GM19452 (cell line): ENCODE measurements around the gene MPP4.
"Not testable (repeated sequence)": the region's sequence is repeated elsewhere in the genome, so short reads cannot be mapped to it uniquely, and the experiment has no call there.

ENCODE experiments used
- ATAC-seq: cut with Tn5 transposase; IDR thresholded peaks from one replicate; pipeline ENCODE4 v1.9.1; 2021; ENCODE audit not compliant: unreplicated experiment

Gene MPP4

DNA sequence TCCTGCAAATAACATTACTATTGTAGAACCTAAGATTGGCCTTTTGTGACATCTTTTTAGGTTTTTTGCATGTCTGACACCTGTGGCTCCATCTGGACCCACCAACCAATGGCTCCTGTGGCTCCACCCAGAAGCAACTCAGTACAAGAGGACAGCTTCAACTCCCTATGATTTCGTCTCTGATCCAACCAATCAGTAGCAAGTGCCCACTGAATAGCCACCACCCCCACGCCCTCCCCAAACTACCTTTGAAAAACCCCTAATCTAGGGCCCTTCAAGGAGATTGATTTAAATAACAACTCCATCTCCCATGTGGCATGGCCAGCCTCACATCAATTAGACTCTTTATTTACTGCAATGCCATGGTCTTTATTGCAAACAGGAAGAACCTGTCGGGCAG, 23.6 kb downstream of the MPP4 start:
- ATAC-seq: no peak

DNA sequence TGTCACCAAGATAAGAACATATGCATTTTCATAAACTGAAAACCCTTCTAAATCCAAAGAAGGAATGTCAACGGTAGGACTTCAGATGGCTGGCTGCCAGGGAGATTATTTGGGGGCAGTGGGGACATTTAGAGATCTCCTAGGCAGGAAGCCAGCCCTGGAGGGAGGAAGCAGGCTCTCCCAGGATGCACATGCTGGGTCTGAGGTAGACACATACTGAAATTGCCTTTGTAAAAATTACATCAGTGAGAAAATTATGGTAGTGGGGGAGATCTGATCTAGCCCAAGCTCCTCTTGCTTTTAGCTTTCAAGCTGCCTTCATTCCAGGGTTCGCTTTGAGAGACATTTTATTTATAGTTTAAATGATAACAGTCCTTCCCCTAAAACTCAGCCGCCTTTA, 24.1 kb downstream of the MPP4 start:
- no peak for ATAC-seq

DNA sequence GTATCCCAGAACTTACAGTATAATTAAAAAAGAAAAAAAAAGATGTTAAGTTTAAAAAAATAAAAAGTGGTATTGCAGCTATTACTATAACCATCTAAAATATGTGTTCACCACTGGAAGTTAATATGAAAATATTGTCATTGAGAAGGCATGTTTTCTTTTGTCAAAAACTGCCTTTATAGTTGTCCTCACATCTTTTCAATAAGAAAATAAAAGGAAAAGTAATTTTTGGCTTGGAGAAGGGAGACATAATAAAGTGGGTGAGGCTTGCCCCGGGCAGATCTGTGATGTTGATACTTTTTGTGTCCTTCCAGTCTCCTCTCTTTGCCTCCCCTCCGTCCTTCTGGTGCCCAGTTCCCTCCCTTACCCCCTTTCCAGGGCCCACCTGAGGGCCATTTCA, 24.9 kb downstream of the MPP4 start:
- no peak for ATAC-seq

DNA sequence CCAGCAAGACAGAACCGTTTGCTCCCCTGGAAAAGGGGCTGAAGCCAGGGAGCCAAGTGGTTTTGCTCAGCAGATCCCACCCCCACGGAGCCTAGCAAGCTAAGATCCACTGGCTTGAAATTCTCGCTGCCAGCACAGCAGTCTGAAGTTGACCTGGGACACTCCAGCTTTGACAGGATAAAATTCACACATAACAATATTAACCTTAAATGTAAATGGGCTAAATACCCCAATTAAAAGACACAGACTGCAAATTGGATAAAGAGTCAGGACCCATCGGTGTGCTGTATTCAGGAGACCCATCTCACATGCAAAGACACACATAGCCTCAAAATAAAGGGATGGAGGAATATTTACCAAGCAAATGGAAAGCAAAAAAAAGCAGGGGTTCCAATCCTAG, 27.2 kb downstream of the MPP4 start:
- not testable (repeated sequence) for ATAC-seq

DNA sequence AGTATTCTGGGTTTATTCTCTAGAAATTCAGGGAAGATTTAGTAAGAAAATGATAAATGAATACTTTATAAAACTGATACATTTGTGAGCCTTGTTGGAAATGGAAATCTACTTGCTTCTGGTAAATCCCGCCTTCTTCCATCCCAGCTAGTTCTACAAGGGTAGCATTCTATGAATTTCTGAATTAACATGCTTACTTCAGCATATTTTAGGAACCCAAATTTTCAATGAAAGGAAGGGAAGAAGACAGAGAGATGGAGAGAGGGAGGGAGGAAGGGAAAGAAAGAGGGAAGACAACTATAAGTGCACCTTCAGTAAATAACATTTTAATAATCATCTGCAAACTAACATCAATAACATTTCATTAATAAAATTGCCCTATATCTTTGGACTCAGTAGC, 28.6 kb downstream of the MPP4 start:
- ATAC-seq: no peak

DNA sequence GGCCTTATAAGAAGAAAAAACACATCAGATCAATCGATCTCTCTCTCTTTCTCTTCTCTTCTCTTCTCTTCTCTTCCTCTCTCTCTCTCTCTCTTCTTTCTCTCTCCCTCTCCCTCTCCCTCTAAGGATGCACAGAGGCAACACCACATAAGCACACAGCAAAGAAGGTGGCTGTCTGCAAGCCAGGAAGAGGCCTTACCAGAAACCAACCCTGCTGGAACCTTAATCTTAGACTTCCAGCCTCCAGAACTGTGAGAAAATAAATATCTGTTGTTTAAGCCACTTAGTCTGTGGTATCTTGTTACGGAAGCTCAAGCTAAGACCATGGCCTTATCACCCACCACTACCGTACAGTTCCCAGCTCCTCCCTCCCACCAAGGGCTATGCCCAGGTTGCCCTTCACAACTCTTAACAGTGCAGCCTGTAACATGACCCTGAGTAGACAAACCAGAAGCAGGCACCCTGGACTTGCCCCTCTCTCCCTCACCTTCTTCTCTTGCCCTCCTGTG, 30.0 kb downstream of the MPP4 start:
- ATAC-seq: no peak

DNA sequence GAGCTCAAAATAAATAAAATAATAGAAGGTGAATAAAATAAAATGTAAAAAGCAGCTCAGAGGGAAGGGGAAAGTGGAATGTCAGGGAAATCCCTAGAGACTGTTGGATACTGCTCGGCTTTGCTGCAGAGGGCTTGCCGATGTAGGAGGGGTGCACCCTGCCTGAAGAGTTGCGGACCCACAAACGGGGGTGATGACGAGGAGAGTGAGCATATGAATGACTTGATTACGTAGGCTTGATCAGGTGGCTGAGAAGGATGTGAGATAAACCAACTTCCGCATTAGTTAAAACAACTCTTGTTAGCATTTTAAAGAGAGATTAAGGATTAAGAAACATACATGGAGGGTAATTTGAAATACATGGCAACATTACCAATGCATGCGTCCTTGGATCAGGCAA, 34.1 kb downstream of the MPP4 start:
- no peak for ATAC-seq

DNA sequence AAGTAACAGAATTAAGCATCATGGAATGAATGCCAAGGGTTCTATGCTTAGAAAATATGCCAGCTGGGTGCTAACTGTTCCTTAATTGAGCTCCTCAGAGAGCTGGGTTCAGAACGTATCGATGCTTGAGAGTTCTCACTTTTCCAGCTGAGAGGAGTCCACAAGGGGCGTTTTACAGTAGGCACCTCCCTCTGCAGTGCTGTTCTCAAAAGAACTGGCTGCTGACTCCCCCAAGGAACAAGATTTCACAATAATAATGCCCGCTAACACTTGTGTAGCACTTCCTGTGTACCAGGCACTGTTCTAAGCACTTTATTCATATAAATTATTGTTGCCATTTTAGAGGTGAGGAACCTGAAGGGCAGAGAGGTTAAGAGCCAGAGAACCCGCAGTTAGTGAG, 37.1 kb downstream of the MPP4 start:
- no peak for ATAC-seq

DNA sequence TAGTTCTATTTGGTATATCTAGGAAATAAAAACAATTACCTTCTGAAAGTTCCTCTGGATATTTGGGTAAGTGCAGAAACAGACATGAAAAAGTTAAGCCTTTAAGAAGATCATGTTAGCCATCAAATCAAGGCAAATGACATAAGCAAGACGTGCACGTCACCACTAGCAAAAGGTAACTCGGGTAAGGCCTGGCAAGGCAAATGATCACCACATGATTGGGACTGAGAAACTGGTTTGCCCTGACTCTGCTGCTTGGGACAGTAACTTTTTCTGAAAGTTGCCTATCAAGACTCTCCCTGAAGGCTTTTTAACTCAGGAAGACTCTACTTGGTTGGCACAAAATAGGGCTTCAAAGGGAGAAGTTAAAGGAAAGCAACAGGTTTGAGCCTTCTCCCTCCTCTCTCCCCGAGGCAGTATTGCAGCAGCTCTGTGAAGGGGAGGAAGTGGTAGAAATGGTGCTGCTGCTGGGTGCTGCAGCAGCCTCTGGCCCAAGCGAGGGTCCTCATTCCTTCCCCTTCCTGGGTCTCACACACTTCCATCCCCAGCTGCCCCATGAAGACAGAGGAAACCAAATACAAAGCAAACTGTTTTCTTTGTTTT, 38.0 kb downstream of the MPP4 start:
- ATAC-seq: no peak

DNA sequence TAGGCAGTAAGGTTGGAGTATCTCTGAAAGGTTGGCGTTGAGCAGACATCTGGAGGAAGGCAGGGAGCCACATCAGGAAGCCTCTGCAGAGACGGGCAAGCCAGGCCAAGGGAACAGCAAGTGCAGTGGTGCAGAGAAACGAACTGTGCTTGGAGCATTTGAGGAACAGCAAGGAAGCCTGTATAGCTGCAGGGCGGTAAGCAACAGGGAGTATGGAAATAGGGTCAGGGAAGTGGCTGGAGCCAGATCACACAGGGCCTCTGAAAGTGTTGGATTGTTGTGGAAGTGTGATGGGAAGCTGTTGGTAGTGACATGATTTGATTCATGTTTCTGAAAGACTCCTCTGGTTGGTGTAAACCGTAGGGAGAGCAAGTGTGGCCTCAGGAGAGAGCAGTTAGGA, 41.7 kb downstream of the MPP4 start:
- ATAC-seq: no peak

DNA sequence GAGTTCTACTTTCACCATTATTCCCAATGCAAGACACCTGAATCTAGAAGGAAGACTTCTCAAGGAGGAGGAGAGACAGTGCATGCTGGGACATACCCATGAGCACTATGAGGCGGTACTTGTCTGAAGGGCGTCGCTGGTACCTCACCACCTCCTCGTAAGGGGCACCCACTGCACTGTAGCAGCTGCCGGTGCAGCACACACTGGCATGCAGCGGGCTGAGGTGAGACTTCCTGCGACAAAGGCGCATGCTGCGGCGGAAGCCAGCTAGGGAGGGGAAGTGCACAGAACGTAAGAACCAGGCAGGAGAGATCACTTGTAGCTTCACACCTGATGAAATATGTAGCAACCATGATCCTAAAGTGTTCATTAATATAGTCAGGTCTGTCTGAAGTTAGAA, 42.3 kb downstream of the MPP4 start:
- no peak for ATAC-seq

DNA sequence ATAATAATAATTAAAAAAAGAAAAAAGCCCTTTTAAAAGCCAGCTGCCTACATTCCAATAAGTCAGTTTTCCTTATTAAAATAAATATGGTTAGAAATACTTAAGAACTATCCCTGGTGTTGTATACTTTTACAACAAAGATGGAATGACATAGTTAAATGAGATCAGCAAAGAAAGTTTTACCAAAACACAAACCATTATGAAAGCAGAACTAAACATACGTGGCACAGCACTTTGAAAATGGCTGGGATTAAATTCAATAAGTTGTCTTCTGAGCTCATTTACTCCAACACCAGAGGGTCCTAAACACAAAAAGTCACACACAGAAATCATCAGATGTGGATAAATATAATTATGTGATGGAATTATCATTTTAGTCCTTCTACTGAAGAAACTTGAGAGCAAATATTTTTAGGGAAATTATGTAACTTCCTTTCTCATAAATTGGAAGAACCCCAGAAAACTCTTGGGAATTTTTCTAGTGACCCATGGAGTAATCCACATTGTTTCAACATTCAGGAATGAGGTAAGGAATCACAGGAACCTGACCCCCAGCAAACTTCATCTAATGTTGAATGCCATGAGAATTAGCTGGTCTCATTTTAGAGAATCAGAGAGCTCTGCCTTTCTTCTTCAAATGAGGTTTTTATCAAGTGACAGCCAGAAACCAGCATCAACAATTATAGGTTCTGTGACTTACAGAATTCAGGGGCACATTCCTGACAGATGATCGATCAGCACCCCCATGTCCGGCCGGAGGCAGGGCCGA, 43.6 kb downstream of the MPP4 start:
- ATAC-seq: no peak

DNA sequence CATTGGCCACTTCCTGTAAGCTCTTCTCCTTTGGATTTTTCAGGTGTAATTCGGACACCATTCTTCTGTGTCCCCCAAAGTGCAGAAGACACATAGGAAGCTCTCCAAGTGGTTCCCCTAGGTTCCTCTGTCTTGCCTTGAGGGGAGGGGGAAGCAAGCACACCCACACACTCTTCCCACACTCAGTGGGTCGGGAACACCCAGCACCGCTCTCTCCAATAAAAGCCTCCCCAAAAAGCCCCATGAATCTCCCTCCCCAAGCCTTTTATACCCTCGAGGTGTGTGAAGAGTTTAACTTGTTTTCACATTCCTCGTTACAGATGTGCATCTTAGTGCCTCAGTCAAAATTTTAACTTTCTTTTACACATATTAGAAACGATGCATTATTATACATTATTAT, 45.2 kb downstream of the MPP4 start:
- ATAC-seq: no peak

DNA sequence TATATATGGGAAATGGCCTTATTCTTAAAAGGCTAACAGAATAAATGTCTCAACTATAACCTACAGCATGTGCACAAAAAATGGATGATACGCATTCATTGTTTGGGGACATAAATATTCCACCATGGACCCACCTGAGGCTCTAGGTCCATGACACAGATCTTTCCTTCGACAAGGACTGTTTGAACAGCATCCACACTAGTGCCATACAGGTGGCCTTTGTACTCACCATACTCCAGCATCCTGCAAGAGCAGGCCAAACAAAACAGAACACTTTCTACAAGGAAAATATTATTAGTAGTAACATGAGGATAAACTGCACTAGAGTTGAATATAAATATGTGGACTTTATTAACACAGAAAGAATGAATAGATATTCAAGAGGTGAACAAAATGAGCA, 49.0 kb downstream of the MPP4 start:
- no peak for ATAC-seq

DNA sequence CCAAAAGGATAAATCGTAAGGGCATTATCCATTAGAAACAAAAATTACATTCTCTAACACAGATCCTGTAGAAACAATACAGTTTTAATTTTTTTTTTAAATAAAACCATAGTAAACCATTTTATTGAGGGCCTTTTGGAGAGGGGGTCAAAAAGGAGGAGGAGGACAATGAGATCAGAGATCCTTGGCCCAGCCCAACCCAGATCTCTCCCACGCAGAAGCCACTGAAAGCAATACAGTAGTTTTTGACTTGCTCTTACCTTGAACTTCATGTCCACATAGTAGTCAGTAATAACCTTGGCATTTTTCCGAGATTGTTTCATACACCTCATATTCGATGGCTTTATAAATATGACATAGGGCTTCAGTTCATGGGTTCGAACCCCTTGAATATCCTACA, 51.0 kb downstream of the MPP4 start:
- no peak for ATAC-seq

DNA sequence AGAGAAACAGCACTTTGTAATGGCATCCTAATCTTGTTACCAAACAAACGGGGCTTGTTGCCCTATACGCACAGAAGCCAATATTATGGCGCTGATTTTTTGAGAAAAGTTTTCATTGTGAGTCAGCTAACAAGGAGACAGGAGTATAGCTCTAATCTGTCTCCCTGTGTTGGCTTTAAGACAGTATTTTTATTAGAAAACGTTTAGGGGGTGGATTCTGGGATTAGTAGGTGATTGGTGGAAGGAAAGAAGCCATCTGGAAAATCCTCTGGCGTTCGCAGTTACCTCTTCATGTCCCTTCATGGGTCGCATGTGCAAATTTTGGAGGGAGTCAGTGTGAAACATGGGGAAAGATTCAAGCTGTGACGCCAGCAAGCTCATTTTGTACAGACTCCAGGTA, 54.4 kb downstream of the MPP4 start:
- ATAC-seq: no peak

DNA sequence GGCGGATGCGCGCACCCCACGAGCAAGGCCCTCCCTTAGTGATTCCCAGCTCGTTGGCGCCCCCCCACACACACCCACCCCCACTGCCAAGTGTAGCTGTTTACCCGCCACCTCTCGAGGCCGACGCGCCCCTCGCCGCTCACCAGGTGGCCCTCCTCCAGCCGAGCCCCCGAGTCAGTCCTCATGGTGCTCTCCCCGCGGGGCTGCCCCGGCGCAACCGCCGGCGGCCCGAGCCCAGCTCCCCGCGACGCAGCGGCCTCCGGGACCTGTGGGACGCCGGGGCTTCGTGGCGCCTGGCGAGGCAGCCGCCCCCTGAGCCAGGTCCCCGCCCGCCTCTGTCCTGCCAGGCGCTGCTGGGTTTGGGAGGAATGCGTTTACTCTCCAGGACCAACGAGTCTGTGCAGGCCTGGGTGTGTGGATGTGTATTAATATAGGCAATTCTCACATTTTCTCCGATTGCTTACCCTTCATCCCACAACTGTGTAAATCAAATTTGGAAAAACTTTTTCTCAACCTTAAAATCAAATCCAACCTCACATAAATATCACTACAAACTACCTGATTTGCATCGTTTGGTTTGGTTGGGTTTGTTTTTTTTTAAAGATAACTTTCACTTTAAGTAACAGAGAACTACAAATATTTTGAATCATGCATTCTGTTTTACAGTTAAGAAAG, 55.1 kb downstream of the MPP4 start, which contains the start of gene TMEM237:
Gene TMEM237 (minus strand): TSS at position 288 of the 675 bp plus-strand sequence. CDS start 103 bp downstream, at position 185.
- peak; percentile 32 for ATAC-seq

DNA sequence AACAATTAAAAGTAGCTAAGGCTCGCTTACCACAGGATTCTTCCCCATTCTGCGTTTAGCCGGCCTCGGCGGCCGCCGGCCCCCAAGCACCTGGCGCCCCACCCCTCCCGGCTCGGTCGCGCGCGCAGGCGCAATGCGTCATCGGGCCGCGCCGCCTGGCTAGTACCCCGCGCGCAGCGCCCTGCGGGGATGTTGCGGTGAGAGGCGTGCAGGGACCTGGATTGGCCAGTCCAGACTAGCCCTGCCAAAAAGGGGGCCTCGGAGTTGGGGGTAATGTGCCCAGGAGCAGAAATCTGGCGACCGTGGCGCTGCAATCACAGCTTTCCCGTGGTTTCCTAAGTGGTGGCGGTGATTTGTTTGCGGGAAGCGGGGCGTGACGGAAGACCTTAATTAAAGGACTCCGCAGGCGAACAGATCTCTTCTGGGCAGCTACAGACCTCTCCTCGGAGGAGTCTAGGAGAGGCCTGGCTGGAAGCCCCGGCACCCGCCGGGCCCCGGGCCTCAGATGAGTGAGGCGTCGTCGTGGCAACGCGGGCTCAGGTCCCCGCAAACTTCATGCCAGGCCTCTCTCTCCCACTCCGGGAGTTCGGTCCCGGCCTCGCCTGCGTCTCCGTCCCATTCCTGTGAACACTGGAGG, 55.7 kb downstream of the MPP4 start:
- ATAC-seq: peak; percentile 80

DNA sequence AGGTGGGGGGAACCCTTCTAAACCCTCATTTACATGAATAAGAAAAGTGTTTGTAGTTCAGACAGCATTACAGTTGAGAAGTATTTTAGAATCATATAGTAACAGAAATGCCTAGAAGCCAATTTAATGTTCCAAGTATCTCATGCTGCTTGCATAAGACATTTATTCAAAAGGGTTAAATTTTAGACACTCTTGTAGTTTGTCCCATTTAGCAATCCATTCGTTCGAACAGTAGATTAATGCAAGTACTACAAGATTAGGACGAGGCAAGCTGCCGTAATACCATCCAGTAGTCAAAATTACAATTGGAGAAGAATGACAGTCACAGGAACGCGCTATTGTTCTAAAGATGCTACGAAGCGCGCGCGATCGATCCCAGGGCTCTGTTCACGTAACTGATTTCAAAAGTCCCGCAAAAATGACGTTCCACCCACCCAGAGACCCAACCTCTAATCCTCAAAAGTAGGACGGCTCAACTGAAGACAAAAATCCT, 56.3 kb downstream of the MPP4 start:
- ATAC-seq: peak; percentile 48

DNA sequence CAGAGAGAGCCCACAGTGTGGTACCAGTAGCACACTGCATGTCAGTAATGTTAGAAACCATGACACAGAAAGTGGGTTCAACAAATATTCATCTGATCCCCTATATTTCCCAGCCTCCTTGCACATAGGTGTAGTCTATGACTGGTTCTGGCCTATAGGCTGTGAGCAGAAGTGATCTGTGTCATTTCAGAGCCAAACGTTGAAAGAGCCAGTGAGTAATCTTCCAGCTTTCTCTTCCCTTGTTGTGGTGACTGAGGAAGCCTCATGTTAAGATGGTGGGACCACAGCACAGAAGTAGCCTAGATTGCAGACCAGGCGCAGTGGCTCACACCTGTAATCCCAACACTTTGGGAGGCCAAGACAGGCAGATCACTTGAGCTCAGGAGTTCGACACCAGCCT, 59.2 kb downstream of the MPP4 start:
- ATAC-seq: no peak

DNA sequence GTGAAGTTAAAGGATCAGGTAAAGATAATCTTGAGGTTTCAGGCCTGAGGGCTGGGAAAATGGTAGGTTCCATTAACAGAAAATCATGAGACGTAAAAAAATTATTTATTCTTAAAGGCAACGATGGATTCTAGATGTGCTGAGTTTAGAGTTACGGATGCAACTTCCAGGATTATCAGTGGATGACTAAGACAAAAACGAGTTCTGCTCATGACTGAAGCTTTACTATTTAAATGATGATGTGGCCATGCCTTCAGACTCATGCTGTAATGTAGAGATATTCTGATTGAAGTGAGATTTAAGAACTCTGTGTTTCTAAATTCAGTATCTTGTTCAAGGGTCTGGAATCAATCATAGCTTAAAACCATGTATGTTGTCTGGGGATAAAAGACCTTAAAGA, 60.1 kb downstream of the MPP4 start:
- no peak for ATAC-seq
